Psoas muscle (tissue), 8 donors: ENCODE results near the gene NCR3LG1. TPM values are rescaled to one million over a fixed set of nuclear protein-coding genes. Genes with fewer than 3 reads are reported as not detected.

Experiments used
- ATAC-seq, 4 donors: fragments of 200-7000 bp; cut with Tn5 transposase; one replicate each; pipeline ENCODE4 v1.9.1; 2020; ENCODE audit warnings: moderate library complexity in 3 of 4, mild to moderate bottlenecking in 2 of 4
- DNase-seq, 2 donors: peaks; one replicate each; pipeline ENCODE4 v3.0.0-alpha.2; 2020
- H3K27ac ChIP-seq: fragments of 200-600 bp; one replicate; pipeline ENCODE4 v1.8.0; 2022
- H3K27me3 ChIP-seq, 3 donors: fragments of 200-600 bp in 1 of 3; one replicate each; pipeline versions ENCODE4 v1.6.1 to v1.8.0; 2013 to 2022; ENCODE audit warnings: low read length in 2 of 3, mild to moderate bottlenecking in 2 of 3, moderate library complexity in 1 of 3; ENCODE audit not compliant: insufficient read depth in 3 of 3
- H3K36me3 ChIP-seq, 2 donors: fragments of 200-600 bp in 1 of 2; one replicate each; pipeline versions ENCODE4 v1.6.1 to v1.8.0; 2013 to 2022; ENCODE audit warnings: low read depth in 1 of 2, mild to moderate bottlenecking in 1 of 2, moderate library complexity in 1 of 2; ENCODE audit not compliant: insufficient read depth in 1 of 2
- H3K4me1 ChIP-seq: fragments of 200-600 bp; one replicate; pipeline ENCODE4 v1.8.0; 2022
- H3K4me3 ChIP-seq: fragments of 200-600 bp; one replicate; pipeline ENCODE4 v1.8.0; 2022; ENCODE audit warnings: mild to moderate bottlenecking
- H3K9me3 ChIP-seq: fragments of 200-600 bp; one replicate; pipeline ENCODE4 v1.8.0; 2022
- CTCF ChIP-seq: fragments of 200-600 bp; IDR thresholded peaks from one replicate; pipeline ENCODE4 v1.8.0; 2022; ENCODE audit warnings: antibody characterized with exemption
- WGBS, 3 donors: extraction: QIAGEN DNeasy Blood & Tissue Kit; methylation state at CpG; one replicate each; pipeline versions ENCODE4 v1.1.6 to v1.1.7; 2013; 5-methylcytosine and 5-hydroxymethylcytosine counted together
- intact Hi-C, 2 donors: fragments of 100-400 bp; cut with DNase I; formaldehyde crosslinking; loops; one replicate each; pipeline versions ENCODE4 v1.11.0 to v1.14.2; 2022
- polyA plus RNA-seq, 3 donors: library from polyadenylated mRNA; stranded (reverse); fragments of 200-250 nt; gene quantifications; one replicate each; pipeline ENCODE4 v1.2.3, GENCODE V29; 2013
- total RNA-seq, 4 donors: library from RNA; stranded (reverse); fragmentation: NEBNext Ultra II Directional in 2 of 4; extraction: Animal tissue kit (Norgen Biotek cat#: 25700) in 2 of 4; gene quantifications; one replicate each; pipeline versions ENCODE4 v1.2.1 to v1.2.4, GENCODE V29; 2021 to 2023
- donor health status: healthy with polysubstance abuse.
- donor health status: DM: no; HTN: no; CAD: no; lungs with moderate emphysema.
- donor health status: Bipolar disorder and iron deficiency.
- donor health status: healthy.
- donor health status: DM: yes; HTN: yes; CAD: no.
- donor health status: DM: no; HTN: no; CAD: no.
- donor health status: DM: no; HTN: no; CAD: no.
- donor health status: DM: yes; HTN: yes; CAD: no.

Gene NCR3LG1
- total and polyA plus RNA-seq, 7 donors, result 0.01 to 0.71 (median 0.17) TPM

GRCh38 chr11:17343907-17344306 lies 7.7 kb upstream of the NCR3LG1 start:
- H3K27me3 ChIP-seq, result no peaks in the 10 kb centered on the region
- WGBS, 3 donors, result 81 to 88% (median 87%) methylated on average over 1 of the region's 1 CpG
- intact Hi-C loops, result no loop called here
- no peaks in the 10 kb centered on the region for H3K9me3 ChIP-seq
- no peak for TF ChIP-seq CTCF
- DNase-seq (no peak), ATAC-seq (no peak)
- H3K4me3 ChIP-seq, result no peak overlapping the region
- no peak overlapping the region for H3K27ac ChIP-seq
- H3K36me3 ChIP-seq, result no peaks in the 10 kb centered on the region
- no peaks in the 10 kb centered on the region for H3K4me1 ChIP-seq

GRCh38 chr11:17347676-17348075 lies 3.9 kb upstream of the NCR3LG1 start:
- 75 to 88% (median 76%) methylated on average over 1 of the region's 1 CpG for WGBS, 3 donors
- TF ChIP-seq CTCF, result no peak
- peaks cover 6% of the 10 kb centered on the region for H3K4me1 ChIP-seq
- H3K27me3 ChIP-seq, result peaks cover 0 to 22% (median 0%) of the 10 kb centered on the region in 3 donors
- H3K27ac ChIP-seq, result no peak overlapping the region
- no peaks in the 10 kb centered on the region for H3K36me3 ChIP-seq
- no peak overlapping the region for H3K4me3 ChIP-seq
- H3K9me3 ChIP-seq, result no peaks in the 10 kb centered on the region
- no peak for ATAC-seq
- no peak for DNase-seq
- intact Hi-C loops, result no loop called here

DNA sequence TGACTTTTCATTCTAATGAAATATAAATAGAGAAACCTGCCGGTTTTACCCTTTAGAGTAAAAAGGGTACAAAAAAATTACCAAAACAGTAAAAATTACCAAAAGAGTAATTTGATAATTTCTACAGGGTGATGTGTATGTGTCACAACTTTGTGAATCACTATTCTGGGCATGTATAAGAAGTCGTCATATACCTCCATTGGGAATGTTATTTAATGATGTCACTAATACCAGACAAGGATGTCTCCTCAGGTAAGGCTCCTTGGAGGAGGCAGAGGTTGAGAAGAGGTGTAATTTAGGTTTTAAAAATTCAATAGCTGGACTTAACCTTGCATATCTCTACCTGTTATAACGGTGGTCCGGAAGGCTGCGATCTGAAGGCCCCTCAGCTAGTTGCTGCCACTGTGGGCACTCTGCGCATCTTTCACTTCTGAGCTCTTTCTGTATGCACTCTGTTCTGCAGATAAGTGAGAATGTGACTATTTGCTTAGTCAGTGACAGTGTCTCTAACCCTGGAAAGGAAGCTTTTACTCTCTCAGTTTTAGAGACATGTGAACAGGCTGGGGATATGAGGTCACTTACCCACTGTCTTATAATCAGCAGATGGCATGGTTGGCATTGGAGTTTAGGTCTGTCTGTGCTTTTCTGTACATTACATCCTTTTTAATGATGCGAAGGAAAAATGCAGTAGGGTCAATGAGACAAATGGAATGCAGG lies 987 bp upstream of the NCR3LG1 start:
- no peaks in the 10 kb centered on the region for H3K36me3 ChIP-seq
- H3K27ac ChIP-seq, result no peak overlapping the region
- 95 to 96% (median 95%) methylated on average over 7 of the region's 7 CpGs for WGBS, 3 donors
- peaks cover 0 to 38% (median 5%) of the 10 kb centered on the region in 3 donors for H3K27me3 ChIP-seq
- intact Hi-C loops, result loop anchor here in 1 of 2 donors (10.0 kb wide), 1 partner anchor 116 kb away; no protein-coding TSS in a partner anchor
- no peak for DNase-seq
- no peak overlapping the region for H3K4me3 ChIP-seq
- H3K9me3 ChIP-seq, result no peaks in the 10 kb centered on the region
- no peak for ATAC-seq
- no peak for TF ChIP-seq CTCF
- peaks cover 22% of the 10 kb centered on the region for H3K4me1 ChIP-seq

GRCh38 chr11:17351172-17351509 lies 459 bp upstream of the NCR3LG1 start:
- WGBS, 3 donors, result 23 to 30% (median 27%) methylated on average over 12 of the region's 12 CpGs
- Histone ChIP-seq H3K27me3 (peaks cover 0 to 38% (median 5%) of the 10 kb centered on the region in 3 donors), H3K36me3 (no peaks in the 10 kb centered on the region), H3K4me3 (peak overlapping the region; percentile 73), H3K4me1 (peaks cover 22% of the 10 kb centered on the region), H3K27ac (no peak overlapping the region), H3K9me3 (no peaks in the 10 kb centered on the region)
- no peak for ATAC-seq
- TF ChIP-seq CTCF, result no peak
- no peak for DNase-seq
- intact Hi-C loops, result loop anchor here in 1 of 2 donors (10.0 kb wide), 1 partner anchor 116 kb away; no protein-coding TSS in a partner anchor
